GM21723 (cell line): ENCODE results near the gene ZNF592.

Experiments used
- ATAC-seq: cut with Tn5 transposase; IDR thresholded peaks from one replicate; pipeline ENCODE4 v1.9.1; 2021; ENCODE audit warnings: mild to moderate bottlenecking, moderate library complexity; ENCODE audit not compliant: unreplicated experiment

The ZNF592 gene

DNA sequence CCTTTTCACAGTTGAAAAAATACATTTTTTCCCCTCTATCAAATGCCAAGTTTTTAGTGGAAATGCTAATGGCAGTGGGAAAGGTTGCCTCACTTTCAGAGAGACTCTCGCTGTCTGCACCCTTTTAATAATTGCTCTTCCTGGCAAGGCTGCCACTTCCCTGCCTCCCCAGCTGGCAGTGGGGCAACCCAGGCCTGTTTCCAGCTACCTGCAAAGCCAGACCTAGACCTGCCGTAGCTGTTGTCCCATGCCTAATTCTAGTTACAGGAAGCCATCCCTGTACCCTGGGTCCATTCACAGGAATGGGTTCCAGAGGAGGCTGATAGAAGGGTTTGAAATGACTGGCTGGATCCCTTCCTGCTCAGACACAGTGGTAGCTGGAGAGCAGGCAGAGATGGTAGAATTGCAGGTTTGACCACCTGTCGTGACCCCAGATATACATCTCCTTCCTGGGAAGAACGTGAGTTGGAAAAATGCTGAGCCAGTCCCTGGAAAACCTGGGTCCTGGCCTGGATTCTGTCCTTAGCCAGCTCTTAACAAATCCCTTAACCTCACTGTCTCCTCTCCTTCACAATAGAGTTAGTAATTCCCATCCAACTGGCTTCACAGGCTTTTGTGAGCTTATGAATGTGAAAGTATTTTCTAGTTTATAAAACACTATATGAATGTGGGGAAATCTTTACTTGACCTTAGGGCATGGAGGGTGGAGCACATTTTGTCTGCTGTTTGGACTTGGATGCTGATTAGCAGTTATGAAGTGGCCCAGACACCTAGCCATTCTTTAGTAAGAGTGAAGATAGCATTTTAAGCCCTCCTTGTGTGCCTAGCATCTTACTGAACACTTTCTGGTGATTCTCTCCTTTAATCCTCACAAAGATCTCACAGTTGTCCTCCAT, 55.9 kb downstream of the ZNF592 start:
- ATAC-seq, result no peak

DNA sequence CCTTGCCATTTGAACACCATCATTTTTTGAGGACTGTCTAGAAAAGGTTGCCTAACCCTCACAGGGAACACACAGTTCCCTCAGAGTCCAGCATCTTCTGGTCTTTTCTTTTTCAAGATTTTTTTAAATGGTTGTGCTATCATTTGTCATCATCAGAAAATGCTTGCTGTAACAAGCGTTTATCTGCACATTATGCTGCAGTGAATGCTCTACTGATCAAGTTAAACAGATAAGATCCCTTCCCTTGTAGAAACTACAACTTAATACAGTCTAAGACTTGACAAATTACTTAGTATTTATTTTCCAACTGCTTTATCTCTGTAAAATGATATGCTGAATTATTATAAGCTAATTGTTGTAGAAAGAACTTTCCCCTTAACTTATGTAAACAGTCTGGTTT, 56.8 kb downstream of the ZNF592 start:
- ATAC-seq, result no peak

DNA sequence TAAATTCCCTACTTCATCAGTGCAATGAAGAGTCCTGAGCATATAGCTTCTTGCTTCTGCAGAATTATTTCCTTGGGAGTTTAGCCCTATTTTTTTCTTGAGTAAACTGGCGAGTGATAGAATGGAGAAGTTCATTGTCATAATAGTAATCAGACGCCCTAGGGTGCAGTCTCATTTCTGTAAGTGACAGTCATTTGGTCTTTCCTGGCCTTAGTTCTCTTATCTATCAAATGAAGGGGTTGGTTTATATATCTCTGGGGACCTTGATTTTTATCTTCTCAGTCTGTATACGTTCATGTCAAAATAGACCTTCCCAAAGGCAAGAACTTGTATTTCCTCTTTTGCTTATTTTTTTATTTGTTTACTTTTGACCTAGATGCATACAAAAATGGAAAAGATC, 58.8 kb downstream of the ZNF592 start:
- no peak for ATAC-seq

DNA sequence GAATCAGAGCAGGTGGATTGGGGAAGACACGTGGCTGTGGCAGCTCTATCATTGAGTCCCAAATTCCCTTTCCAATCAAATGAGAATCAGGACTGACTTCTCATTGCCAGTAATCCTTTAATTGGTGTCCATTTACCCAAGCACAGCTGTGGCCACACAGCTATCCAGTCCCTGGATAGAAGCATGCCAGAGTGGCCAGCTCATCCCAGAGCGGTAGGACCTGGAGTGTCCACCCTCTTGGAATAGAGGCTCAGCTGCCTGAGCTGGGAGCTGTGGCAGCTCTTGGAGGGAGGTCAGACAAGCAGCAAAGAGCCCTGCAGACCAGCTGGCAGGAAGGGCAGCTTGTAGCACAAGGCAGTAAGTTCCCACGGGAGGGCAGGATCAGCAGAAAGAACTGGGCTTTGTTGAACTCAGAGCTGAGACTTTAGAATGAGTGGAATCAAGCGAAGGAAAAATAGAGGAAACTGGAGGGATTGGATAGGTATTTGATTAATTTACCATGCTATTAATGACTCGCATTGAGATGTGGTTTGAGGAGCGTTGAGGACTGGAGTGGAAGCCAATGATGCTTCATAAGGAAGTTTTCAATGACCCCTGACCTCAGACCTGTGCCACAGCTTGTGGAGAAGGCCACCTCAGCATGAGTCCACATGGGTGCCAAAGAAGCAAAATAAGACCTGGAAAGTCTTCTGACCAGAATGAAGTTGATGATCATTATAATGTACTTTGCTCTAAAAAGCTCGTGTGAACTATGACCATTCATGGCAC, 61.9 kb downstream of the ZNF592 start:
- ATAC-seq, result no peak

DNA sequence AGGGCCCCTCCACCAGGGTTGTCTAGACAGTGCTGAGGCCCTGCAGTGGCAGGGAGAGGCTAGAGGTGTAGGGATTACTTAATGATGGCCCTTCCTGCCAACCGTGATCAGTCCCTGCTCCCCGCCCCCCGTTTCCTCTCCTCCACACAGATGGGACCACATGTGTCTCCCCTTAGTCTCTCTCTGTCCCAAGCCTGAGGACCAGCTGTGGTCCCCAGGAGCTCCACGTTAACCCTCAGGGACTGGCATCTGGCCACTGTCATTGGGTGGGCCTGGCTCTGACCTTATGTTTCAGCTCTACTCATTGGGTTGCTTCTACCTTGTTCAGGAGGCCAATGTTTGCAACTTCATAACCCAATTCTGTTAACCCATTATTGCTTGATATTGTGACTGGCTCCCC, 62.8 kb downstream of the ZNF592 start:
- ATAC-seq, result no peak

DNA sequence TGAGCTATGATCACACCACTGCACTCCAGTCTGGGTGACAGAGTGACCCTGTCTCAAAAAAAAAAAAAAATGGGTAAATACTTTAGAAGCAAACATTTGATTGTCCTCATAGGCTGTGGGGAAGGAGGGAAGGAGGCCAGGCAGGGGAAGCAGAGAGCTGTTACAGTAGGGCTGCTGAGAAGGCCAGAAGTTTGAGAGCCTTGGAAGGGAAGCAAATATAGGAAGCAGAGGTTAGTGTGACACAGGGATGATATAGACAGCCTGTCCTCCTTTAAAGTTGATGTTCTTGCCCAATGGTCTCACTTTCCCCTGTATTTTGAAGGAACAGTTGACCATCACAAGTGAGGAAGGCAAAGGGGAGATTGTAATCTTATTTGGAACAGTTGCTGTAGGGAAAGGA, 63.4 kb downstream of the ZNF592 start:
- ATAC-seq, result no peak

DNA sequence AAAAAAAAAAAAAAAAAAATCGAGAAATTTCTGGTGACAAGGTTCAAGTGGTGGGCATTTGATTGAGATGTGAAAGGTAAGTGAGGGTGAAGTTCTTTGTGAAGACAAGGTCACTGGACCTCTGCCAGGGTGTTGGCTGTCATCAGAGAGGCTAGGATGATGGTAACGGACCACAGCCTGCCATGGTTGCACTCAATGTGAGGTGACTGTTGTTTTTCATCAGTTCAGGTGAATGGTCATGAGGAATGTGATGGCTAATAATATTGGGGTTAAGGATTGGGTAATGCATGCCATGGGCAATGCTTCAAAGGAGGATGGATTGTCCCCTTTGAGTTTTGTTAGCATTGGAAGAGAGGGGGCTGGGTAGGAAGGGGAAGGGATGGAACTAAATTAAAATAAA, 64.5 kb downstream of the ZNF592 start:
- ATAC-seq, result no peak

DNA sequence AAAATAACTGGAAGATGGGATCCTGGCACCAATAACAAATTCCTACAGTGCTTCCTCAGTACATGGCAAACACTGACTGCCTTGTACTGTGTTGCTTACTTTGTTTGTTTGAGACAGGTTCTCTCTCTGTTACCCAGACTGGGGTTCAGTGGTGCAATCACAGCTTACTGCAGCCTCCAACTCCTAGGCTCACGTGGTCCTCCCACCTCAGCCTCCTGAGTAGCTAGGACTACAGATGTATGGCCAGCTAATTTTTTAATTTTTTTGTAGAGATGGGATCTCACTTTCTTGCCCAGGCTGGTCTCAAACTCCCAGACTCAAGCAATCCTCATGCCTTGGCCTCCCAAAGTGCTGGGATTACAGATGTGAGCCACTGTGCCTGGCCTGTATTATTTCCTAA, 65.0 kb downstream of the ZNF592 start:
- no peak for ATAC-seq

DNA sequence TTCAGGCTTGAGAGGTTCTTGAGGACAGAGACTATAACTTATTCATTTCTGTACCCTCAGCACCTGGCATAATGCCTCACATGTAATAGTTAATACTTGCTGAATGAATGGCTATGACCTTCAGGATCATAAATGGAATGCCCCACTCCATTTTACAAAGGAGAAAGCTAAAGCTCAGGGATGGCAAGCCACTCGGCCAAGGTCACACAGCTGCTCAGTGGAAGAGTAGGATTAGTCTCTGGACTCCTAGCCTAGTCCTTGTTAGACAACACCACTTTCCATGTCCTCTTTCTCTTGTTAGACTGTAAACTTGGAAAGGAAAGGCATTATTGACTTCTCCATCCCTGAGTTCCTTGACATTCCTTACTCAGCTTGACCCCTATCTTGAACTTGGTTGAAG, 65.5 kb downstream of the ZNF592 start:
- no peak for ATAC-seq

DNA sequence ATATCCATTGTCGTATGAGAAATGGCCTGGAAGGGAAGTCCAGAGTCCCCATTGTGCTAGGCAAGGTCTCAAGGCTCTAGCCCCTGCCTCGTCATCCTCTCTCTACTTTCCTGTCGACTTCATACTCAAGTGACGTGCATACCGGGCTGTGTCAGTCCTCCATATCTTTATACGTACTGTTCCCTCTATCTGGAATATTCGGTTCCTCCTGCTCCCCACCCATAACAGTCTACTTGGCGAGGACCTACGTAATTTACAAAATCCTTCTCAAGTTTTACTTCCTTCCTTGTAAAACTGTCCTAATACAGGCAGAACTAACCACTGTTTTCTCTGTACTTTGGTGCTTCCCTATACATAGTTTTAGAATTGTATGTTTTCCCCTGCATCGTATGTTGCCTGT, 66.5 kb downstream of the ZNF592 start:
- no peak for ATAC-seq

DNA sequence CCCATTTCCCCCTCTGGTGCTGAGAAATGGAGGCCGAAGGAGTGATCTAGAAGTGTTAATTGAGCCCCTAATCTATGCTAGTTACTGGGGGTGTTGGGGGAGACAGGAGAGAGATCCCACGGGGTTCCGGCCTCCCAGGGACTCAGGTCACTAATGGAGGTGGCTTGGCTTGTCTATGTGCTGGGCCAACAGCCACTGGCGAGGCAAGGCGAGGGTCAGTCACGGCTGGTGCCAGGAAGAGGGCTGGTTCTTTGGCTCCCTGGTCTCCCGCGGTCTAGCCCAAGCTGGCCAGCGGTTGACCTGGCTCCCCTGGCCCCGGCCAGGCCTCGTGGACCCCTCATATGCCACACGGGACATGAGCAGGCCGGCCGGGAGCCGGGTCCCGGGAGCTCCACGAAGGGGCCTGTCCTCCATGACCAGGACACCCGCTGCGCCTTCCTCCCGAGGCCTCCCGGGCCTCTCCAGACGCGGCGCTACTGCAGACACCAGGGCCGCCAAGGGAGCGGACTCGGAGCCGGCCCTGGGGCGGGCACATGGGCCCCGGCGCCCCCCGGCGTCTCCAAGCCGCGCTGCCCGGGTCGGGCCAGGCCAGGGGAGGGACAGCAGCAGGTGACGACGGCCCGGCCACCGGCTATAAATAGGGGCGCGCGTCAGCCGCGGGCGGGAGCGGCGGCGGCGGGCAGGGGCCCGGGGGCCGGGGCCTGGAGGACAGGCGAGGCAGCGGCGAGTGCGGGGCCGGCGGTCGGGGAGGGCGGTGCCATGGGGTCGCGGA, 68.5 kb downstream of the ZNF592 start, which contains the start of gene ALPK3:
Gene ALPK3 (plus strand): TSS at position 663 of the 772 bp plus-strand sequence. CDS start 97 bp downstream, at position 760.
- ATAC-seq, result no peak

DNA sequence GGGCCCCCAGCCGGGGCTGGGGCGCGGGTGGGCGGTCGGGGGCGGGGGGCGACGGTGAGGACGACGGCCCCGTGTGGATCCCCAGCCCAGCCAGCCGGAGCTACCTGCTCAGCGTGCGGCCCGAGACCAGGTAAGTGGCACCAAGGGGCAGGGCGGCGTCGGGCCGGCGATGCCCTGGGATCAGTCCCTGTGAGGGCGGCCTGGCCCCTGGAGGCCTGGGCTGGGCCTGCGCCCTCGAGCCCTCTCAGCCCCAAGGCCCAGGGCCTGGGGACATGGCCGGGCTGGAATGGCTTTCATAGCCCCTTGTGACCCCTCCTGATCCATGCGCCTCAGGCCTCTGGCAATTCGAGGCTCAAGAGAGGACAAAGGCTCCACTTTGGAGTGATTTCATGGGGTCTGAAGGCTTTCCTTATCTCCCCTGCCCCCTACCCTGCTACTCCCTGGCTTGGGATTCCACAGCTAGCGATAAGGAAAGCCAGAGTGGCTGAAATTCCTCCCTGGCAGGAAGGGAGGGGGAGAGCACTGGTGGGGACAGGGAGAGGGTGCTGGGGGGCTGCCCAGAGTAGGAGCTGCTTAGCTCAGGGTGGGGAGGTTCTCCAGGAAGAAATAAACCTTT, 69.2 kb downstream of the ZNF592 start:
- ATAC-seq, result no peak

DNA sequence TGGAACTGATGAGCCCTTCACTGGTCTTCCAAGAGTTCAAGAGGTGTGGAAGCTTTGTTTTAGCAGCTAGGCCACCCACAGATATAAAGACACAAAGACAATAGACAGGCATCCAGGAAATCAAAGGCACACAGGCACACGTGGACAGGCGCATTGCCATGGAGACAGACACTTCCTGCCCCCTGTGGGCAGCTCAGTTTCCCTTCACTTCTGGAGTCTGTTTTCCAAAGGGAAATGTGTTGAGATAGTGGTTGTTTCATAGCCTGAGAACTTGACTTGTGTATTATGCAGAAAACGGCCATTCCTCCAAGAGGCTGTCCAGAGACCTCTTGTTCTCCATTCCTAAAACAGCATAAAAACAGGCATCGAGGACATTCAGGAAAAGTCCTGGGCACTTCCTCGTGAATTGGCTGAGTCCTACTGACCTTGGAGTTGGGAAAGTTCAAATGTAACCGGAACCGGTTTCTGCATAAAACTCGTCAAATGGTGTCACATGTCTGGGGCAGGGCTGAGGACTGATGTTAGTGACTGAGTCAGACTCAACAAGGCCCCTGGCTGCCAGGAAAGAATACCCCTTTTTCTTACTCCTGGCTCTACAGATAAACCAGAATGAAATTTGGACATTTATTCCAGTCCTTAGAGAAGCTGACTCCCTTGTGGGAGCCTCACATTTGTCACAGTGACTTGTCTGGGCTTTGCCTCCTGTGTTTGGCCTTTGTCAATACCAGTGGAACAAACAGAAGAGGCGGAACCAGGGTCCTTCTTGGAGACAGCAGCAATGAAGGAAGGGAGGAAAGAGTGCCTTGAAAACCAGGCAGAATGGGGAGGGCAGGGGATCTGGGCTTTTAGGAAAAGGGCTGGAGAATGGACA, 70.1 kb downstream of the ZNF592 start:
- ATAC-seq, result no peak

DNA sequence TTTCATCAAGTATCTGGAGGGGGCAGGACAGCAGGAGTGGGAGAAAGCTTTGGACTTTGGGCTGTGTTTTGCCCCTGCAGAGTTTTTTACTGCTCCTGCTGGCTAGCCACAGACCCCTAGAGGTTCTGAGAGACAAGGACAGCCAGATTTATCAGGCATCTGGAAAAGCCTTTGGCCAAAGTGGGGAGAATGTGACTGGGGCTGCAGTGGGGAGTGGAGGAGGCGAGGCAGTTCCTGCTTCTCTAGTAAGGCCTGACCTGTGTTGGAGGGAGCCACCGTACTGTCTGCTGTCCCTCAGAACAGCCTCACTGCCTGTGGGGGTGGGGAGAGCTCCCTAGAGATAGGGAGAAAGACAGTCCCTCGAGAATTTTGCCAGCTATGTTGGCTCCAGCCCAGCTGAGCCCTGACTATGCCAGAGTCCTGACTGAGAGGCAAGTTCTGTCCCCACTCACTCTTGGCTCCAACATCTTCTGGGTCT, 70.9 kb downstream of the ZNF592 start:
- ATAC-seq, result no peak

DNA sequence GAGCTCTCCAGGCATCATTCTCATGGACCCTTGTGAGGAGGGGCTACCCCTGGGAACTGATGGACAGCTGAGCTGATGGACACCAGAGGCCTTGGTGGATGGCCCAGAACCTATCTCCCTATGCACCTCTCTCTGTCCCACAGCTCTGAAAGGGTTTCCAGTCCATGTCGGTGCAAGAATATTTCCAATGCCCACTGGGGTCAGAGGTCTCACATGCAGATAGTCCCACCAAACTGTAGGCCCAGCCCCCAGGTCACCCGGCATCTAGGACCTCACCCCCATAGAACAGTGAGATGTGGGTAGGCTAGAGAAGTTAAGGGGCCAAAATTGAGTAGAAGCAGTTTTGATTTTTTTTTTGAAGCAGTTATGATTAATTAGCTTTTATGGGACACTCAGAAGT, 71.4 kb downstream of the ZNF592 start:
- no peak for ATAC-seq

DNA sequence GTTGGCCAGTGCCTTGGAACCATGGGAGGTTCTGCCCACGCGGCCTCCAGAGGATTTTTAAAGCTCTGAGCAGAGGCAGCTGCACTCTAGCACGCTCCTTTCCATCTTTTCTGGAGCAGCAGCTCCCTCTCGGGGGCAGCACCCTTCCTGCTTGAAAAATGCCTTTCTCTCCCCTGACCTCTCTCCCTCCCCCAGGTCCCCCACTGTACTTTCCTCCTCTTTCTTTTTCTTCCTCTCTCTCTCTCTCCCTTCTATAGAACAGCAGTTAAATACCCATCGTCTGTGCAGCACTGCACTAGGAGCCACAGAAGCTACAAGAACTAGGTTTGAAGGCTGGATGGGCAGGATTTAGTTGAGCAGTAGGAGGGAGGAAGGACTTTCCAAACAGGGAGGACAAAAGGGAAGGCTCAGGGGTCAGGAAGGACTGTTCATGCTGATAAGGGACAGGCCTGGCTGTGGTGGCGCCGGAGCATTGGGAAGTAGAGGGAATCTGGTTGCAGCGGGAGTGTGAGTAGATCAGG, 73.2 kb downstream of the ZNF592 start:
- ATAC-seq, result no peak

DNA sequence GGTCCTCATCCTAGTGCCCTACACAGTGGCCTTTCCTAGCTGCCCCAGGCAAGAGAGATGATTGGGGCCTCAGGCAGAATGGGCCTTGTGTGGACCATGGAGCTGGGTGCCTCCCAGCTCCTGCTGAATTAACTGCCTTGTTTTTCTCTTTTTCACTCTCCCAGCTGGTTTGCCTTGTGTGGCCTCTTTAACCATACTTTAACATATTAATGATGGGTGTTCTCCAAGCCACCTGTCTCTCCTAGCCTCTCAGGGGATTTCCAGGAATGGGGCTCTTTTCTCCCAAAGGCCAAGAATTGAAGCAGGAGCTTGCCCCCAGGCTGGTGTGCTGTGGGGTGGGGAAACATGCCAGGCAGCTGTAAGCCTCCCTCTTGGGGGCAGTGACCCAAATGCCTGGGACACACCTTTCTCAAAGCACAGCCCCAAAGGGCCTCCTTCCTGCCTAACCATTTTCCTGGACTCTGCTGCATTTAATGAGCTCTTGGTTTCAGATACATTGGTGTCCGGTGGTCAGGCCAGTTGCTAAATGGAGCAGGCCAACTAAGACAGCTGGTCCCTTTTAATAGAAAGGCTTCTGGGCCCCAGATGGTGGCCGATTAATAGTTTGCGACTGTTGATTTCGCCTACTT, 74.4 kb downstream of the ZNF592 start:
- ATAC-seq, result no peak

DNA sequence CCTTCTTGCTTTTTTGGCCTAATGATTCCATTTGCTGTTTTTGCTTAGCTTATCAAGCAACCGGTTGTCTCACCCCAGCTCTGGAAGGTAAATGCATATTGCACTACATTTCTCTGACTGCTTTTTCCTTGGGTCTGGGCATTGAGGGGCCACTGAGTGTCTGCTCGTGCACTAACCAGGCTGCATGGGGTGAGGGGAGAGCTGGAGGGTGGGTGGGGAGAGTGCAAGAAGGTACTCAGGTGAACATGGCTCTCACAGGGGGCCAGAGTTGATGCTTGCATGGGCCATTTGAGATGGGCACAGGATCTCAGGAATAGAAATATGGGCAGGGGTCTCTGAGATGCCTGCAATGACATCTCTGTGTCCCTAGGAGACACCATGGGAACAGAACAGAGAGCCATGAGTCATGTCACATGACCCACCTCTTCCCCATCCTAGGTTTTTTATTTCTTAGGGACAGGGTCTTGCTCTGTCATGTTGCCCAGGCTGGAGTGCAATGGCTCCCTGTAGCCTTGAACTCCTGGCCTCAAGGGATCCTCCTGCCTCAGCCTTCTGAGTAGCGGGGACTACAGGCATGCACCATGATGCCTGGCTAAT, 75.0 kb downstream of the ZNF592 start:
- ATAC-seq, result no peak
